ENCODE data around the gene TBCA.

Gene TBCA

DNA sequence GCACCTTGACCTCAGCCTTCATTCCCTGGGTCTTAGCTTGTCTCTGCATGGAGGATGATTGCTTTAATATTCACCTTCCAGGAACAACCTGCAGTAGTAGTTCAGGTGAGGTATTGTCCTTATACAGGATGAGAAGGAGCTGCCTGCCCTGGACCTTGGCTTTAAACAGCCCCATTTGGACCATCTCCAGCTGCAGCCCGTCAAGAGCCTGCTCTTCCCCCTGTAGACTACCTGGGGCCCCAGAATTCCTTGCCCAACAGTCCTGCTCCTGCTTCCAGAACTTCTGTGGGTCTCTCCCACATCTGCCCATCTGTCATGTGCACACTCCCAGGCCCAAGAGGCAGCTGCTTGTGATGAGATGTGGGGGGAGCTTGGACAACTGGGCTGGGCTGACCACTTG, 125.5 kb downstream of the TBCA start:
- H3K4me3 ChIP-seq (ENCODE audit: low read depth, low read length) = no peak overlapping the region
- no peak for TF ChIP-seq CTCF (IDR thresholded peaks at IDR 0.05; ENCODE audit: low read depth, low read length)

DNA sequence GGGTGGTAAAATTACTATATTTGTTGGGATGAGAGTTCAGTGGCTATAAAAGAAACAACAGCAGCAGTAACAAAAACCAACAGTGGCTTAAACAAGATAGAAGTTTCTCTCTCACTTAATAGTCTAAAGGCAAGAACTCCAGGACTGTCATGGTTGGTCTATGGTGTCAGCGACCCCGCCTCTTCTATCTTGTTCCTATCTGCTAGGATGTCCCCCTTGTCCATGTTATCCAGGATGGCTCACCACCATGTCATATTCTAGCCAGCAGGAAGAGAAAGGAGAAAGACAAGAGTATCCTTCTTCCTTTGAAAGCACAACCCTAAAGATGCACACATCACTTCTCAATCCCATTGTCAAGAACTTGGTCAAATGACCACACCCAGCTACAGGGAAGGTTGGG, 126.4 kb downstream of the TBCA start:
- H3K4me3 ChIP-seq (ENCODE audit: low read depth, low read length) = no peak overlapping the region

DNA sequence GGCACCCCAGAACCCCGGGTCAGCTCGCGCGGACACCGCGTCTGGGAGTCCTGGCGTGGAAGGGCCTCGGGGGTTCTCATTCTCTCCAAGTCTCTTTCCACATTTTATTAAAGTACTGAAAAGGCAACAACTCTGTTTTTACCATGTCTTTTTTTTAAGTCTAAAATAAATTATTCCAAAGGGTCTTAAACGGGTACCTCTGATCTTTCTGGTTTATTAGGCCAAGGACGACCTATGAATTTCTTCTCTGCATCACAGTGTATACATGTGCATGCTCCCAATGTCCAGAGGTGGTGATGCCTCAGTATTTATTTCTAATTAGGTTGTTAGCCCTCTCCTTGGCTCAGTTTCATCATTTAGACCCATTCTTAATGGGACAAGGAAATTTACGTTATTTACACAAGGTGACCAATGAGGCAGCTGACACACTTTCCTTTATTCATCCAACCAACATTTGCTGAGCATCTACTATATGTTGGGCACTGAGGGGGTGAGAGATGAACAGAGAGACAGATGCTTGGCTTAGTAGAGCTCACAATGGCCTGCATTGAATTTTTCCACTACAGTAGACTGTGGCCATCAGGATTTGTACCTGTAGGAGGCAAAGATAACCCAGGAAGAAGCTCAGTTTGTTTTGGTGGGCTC, 130.0 kb downstream of the TBCA start:
- no peak for TF ChIP-seq CTCF (IDR thresholded peaks at IDR 0.05; ENCODE audit: low read depth, low read length)
- no peak overlapping the region for H3K4me3 ChIP-seq (ENCODE audit: low read depth, low read length)

More for the DNA sequence above, 126.4 kb downstream of the TBCA start:
- no peak for TF ChIP-seq CTCF (IDR thresholded peaks at IDR 0.05; ENCODE audit: low read depth, low read length)

GRCh38 chr5:77645158-77645994, 130.8 kb downstream of the TBCA start:
- TF ChIP-seq CTCF (IDR thresholded peaks at IDR 0.05; ENCODE audit: low read depth, low read length) = no peak
- peak overlapping the region; percentile 31; the same call in 1 of the 2 replicates for H3K4me3 ChIP-seq (ENCODE audit: low read depth, low read length)

GRCh38 chr5:77644371-77645157, 131.6 kb downstream of the TBCA start:
- no peak for TF ChIP-seq CTCF (IDR thresholded peaks at IDR 0.05; ENCODE audit: low read depth, low read length)
- no peak overlapping the region for H3K4me3 ChIP-seq (ENCODE audit: low read depth, low read length)

DNA sequence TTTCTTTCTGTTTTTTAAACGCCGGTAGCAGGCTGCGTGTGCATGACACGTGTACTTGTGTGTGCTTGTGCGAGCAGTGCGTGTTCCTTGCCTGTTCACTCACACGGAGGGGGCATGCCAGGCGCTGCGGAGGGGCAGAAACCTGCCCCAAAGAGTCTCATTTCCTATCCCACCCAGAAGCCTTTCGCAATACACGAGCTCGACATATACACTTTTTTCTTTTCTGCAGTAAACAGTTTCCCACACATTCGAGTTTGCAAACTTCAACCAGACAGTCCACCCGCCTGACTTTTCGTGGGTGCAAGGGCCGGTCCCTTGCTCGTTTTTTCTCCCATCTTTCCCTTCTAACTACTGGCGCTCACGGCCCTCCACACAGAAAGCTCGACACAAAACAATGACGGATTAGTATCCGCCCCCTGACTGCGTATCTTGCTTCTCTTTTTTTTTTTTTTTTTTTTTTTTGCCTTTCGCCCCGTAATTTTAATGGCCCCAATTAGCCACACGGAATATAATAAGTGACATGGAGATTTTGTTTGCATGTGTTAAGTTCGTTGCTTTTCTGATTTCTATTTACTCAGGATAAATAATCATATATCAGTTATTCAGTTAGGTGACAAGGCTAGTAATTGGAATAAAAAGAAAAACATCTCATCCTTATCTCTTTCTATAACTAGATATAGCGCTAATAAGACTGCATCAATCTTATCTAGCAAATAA, 132.3 kb downstream of the TBCA start:
- no peak overlapping the region for H3K4me3 ChIP-seq (ENCODE audit: low read depth, low read length)
- no peak for TF ChIP-seq CTCF (IDR thresholded peaks at IDR 0.05; ENCODE audit: low read depth, low read length)

Measured in WI38 (cell line).